MCF 10A (cell line): ENCODE measurements around the gene ST6GALNAC2. TPM values are rescaled to one million over a fixed set of nuclear protein-coding genes. Genes with fewer than 3 reads are reported as not detected.
A peak's percentile ranks its signal among the peaks of the same experiment; 100 is the strongest.
"Not testable (repeated sequence)": the region's sequence is repeated elsewhere in the genome, so short reads cannot be mapped to it uniquely, and the experiment has no call there.

ENCODE experiments used
- BruUV-seq: library from RNA; stranded (reverse); fragments of 400-500 nt; replicated peaks from 2 replicates; lab custom pipeline; 2021; lab: Mats Ljungman, UMichigan
- CTCF ChIA-PET: fragments of 300-600 bp; sonication (Branson Sonifier 250); formaldehyde crosslinking; extraction: SDS; loops from one replicate; lab custom pipeline; 2021; ENCODE audit warnings: antibody characterized with exemption, inconsistent platforms; lab: Yijun Ruan, JAX
- POLR2A ChIA-PET: fragments of 300-600, 350-650 bp; sonication (Branson Sonifier 250); formaldehyde crosslinking; extraction: SDS; loops from one replicate; lab custom pipeline; 2020; ENCODE audit warnings: antibody characterized with exemption, inconsistent platforms; lab: Yijun Ruan, JAX
- DNase-seq: peaks from one replicate; pipeline ENCODE4 v3.0.0-alpha.2; 2018; ENCODE audit not compliant: unreplicated experiment
- H3K27ac Mint-ChIP-seq: one replicate; pipeline ENCODE4 v1.8.0; 2022; ENCODE audit warnings: mild to moderate bottlenecking, low read depth, mixed read lengths; ENCODE audit not compliant: unreplicated experiment
- H3K27me3 Mint-ChIP-seq: one replicate; pipeline ENCODE4 v1.8.0; 2022; ENCODE audit warnings: mixed read lengths; ENCODE audit not compliant: insufficient read depth, unreplicated experiment
- H3K36me3 Mint-ChIP-seq: one replicate; pipeline ENCODE4 v1.8.0; 2022; ENCODE audit warnings: mild to moderate bottlenecking, moderate library complexity, mixed read lengths; ENCODE audit not compliant: insufficient read depth, unreplicated experiment
- H3K4me1 Mint-ChIP-seq: one replicate; pipeline ENCODE4 v1.8.0; 2022; ENCODE audit warnings: mixed read lengths; ENCODE audit not compliant: insufficient read depth, unreplicated experiment
- H3K4me3 Mint-ChIP-seq: one replicate; pipeline ENCODE4 v1.8.0; 2022; ENCODE audit warnings: mild to moderate bottlenecking, moderate library complexity, mixed read lengths; ENCODE audit not compliant: unreplicated experiment
- H3K9me3 Mint-ChIP-seq: one replicate; pipeline ENCODE4 v1.8.0; 2022; ENCODE audit warnings: mixed read lengths; ENCODE audit not compliant: unreplicated experiment
- intact Hi-C: fragments of 100-400 bp; cut with micrococcal nuclease; formaldehyde crosslinking; loops from 2 replicates; pipeline ENCODE4 v1.14.1; 2022
- total RNA-seq: library from RNA; stranded (reverse); gene quantifications from 2 replicates; pipeline ENCODE4 v1.2.3, GENCODE V29; 2022
- TF ChIP-seq, protein P1 (sequence below): fragments of 200-600 bp; IDR thresholded peaks from one replicate; pipeline ENCODE4 v1.8.0; 2022; ENCODE audit warnings: antibody characterized with exemption, mild to moderate bottlenecking; ENCODE audit not compliant: unreplicated experiment

ST6GALNAC2 gene
- total RNA-seq, 1 experiment from 2014 or later = 7.7 TPM

DNA sequence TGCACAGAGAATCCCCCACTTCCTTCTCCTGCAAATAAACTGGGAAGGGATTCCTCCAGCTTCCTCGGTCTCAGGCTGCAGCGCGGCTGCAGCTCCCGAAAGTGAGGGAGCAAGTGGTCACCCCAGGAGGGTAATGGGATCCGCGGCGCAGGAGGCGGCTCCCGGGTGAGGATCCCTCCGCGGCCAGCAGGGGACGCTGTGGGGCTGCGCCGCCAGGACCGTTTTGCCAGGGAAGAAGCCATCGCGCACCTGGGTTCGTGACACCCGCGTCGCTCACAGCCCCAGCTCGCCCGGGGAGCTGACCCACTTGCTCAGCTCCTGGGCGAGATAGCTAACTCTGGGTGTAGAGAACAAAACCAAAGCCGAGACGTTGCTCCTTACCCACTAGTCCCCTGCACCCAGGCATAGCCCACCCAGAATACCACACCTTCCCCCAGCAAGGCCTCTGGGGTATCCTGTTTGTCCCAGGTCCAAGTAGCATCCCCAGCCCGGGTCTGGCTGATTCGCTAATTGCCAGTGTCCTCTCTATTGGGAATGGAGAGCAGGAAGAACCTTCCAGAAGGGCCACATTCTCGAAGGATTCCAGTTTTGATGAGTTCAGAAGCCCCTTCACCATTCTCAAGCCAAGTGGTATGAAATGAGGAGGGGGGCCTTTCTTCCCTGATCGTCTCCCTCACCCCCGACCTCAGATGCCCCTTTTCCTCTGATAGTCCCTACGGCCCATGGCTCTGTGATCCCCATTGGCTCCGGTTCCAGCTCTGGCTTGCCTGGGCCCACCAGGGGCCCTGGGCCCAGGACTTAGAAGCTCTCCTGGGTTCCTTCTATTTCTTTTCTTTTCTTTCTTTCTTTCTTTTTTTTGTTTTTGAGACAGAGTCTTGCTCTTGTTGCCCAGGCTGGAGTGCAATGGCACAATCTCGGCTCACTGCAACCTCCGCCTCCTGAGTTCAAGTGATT is 62.3 kb downstream of the ST6GALNAC2 start:
- peak; percentile 67 for DNase-seq
- H3K4me3 Mint-ChIP-seq = no peak overlapping the region
- H3K27me3 Mint-ChIP-seq = peaks cover 25% of the 10 kb centered on the region
- H3K27ac Mint-ChIP-seq = no peak overlapping the region
- no peaks in the 10 kb centered on the region for H3K9me3 Mint-ChIP-seq
- ChIA-PET POLR2A (interaction anchor here (0.8 to 3.7 kb wide), 13 partner anchors 17 to 259 kb away, joined by 3 to 33 read pairs (median 5); partner anchors contain the start of genes PRCD and ST6GALNAC2), CTCF (interaction anchor here (0.5 to 4.3 kb wide), 40 partner anchors 9 to 526 kb away, joined by 3 to 45 read pairs (median 4); partner anchors contain the start of genes AANAT, PRCD, RHBDF2 and ST6GALNAC2)
- no peaks in the 10 kb centered on the region for H3K36me3 Mint-ChIP-seq
- intact Hi-C loops = loop anchor here (1.0 to 2.0 kb wide), 4 partner anchors 24 to 191 kb away; no protein-coding TSS in a partner anchor
- peaks cover 11% of the 10 kb centered on the region for H3K4me1 Mint-ChIP-seq
- TF ChIP-seq, protein P1, sequence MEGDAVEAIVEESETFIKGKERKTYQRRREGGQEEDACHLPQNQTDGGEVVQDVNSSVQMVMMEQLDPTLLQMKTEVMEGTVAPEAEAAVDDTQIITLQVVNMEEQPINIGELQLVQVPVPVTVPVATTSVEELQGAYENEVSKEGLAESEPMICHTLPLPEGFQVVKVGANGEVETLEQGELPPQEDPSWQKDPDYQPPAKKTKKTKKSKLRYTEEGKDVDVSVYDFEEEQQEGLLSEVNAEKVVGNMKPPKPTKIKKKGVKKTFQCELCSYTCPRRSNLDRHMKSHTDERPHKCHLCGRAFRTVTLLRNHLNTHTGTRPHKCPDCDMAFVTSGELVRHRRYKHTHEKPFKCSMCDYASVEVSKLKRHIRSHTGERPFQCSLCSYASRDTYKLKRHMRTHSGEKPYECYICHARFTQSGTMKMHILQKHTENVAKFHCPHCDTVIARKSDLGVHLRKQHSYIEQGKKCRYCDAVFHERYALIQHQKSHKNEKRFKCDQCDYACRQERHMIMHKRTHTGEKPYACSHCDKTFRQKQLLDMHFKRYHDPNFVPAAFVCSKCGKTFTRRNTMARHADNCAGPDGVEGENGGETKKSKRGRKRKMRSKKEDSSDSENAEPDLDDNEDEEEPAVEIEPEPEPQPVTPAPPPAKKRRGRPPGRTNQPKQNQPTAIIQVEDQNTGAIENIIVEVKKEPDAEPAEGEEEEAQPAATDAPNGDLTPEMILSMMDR = peak; percentile 99
- no TSS peak for BruUV-seq

DNA sequence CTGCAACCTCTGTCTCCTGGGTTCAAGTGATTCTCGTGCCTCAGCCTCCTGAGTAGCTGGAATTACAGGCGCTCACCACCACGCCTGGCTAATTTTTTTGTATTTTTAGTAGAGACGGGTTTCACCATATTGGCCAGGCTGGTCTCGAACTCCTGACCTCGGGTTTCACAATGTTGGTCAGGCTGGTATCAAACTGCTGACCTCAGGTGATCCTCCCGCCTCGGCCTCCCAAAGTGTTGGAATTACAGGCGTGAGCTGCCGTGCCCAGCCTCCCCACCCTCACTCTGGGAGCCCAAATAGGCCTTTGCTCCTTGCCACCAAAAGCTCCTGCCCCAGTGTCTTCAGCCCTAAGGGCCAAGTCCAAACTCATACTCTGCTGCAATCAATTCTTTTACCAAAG is 64.0 kb downstream of the ST6GALNAC2 start:
- intact Hi-C loops = loop anchor here (2.0 kb wide), 1 partner anchor 193 kb away; no protein-coding TSS in a partner anchor
- peaks cover 27% of the 10 kb centered on the region for H3K27me3 Mint-ChIP-seq
- not testable (repeated sequence) for BruUV-seq, H3K4me3 Mint-ChIP-seq, DNase-seq, H3K27ac Mint-ChIP-seq, H3K36me3 Mint-ChIP-seq, H3K9me3 Mint-ChIP-seq
- H3K4me1 Mint-ChIP-seq = peaks cover 11% of the 10 kb centered on the region
- CTCF ChIA-PET = interaction anchor here (0.6 to 4.3 kb wide), 8 partner anchors 15 to 518 kb away, joined by 3 to 41 read pairs (median 6); partner anchors contain the start of gene ST6GALNAC2
- POLR2A ChIA-PET = interaction anchor here (0.9 to 1.3 kb wide), 2 partner anchors 25 to 40 kb away, joined by 3 read pairs; no protein-coding TSS in a partner anchor

DNA sequence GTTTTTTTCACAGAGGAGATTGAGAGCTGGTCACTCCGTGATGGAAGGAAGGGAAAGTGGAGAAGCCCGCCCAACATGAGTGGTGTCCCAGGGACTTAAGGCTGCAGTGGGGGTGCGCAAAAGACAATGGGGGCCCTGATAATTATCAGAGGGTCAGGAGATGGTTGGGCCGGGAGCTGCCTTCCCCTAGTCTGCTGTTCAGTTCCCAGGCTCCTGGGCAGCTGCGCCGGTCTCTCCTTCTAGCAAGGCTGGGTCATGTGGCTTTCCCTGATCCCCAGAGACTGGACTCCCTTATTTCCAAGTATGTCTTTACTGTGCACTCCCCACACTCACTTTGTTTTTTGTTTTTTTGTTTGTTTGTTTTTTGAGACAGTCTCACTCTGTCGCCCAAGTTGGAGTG is 64.4 kb downstream of the ST6GALNAC2 start:
- DNase-seq = no peak
- H3K36me3 Mint-ChIP-seq = no peaks in the 10 kb centered on the region
- H3K4me3 Mint-ChIP-seq = no peak overlapping the region
- no peak overlapping the region for H3K27ac Mint-ChIP-seq
- H3K27me3 Mint-ChIP-seq = peaks cover 27% of the 10 kb centered on the region
- BruUV-seq = no TSS peak
- TF ChIP-seq, protein P1 = no peak
- ChIA-PET POLR2A (interaction anchor here (0.9 to 1.3 kb wide), 2 partner anchors 25 to 40 kb away, joined by 3 read pairs; no protein-coding TSS in a partner anchor), CTCF (interaction anchor here (0.6 to 4.3 kb wide), 7 partner anchors 15 to 519 kb away, joined by 3 to 41 read pairs (median 5); partner anchors contain the start of gene ST6GALNAC2)
- intact Hi-C loops = no loop called here
- peaks cover 11% of the 10 kb centered on the region for H3K4me1 Mint-ChIP-seq
- no peaks in the 10 kb centered on the region for H3K9me3 Mint-ChIP-seq

DNA sequence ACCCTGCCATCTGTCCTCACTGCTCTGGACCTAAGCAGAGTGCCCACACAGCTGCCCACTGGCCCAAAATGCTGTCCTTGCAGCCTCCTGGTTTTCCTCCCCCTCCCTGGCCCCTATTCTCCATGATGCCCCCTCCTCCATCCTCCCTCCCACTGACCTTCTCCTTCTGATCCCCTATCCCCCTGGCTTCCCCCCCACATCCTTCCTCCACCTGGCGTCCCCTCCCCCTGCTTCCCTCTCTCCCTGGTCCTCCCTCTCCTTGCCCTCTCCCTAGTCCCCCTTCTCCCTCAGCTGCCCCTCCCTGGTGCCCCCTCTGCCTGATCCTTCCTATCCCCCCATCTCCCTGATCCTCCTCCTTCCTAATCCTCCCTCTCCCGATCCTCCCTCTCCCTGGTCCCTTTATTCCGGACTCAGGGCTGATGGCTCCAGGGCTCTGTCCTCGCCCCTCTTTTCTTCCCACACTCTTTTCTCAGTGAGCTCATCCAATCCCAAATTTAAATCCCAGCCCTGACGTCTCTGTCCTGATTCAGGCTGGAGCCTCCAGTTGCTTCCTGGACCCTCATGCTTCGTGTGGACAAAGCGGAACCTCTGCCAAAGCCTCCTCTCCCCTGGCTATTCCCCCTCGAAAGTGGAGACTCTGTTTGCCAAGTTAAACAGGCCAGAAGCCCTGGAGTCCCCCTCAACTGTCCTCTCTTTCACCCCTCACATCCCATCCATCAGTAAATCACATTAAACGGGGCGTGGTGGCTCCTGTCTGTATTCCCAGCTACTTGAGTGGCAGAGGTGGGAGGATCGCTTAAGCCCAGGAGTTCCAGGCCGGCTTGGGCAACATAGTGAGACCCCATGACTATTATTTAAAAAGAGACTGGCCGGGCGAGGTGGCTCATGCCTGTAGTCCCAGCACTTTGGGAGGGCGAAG is 66.4 kb downstream of the ST6GALNAC2 start:
- H3K27ac Mint-ChIP-seq = no peak overlapping the region
- intact Hi-C loops = no loop called here
- POLR2A ChIA-PET = no interaction called here

More for the DNA sequence above, 66.4 kb downstream of the ST6GALNAC2 start:
- Mint-ChIP-seq H3K36me3 (no peaks in the 10 kb centered on the region), H3K4me1 (peaks cover 1% of the 10 kb centered on the region), H3K9me3 (no peaks in the 10 kb centered on the region), H3K4me3 (no peak overlapping the region), H3K27me3 (peaks cover 27% of the 10 kb centered on the region)
- CTCF ChIA-PET = interaction anchor here (0.6 to 1.8 kb wide), 5 partner anchors 9 to 105 kb away, joined by 3 to 6 read pairs (median 3); no protein-coding TSS in a partner anchor
- no peak for DNase-seq
- TF ChIP-seq, protein P1 = no peak
- BruUV-seq = no TSS peak
